Kidney epithelial cell (primary cell): ENCODE data around the gene SEC23A. TPM values are rescaled to one million over a fixed set of nuclear protein-coding genes. Genes with fewer than 3 reads are reported as not detected.
"Not testable (repeated sequence)": the region's sequence is repeated elsewhere in the genome, so short reads cannot be mapped to it uniquely, and the experiment has no call there.

Experiments used
- DNase-seq: peaks from one replicate; pipeline ENCODE4 v3.0.0-alpha.2; 2010; ENCODE audit warnings: low read depth
- H3K27me3 ChIP-seq: 2 replicates; pipeline ENCODE4 v1.6.0; 2011; ENCODE audit warnings: low read length; ENCODE audit not compliant: control insufficient read depth, insufficient read depth
- H3K36me3 ChIP-seq: 2 replicates; pipeline ENCODE4 v1.5.1; 2011; ENCODE audit warnings: low read length; ENCODE audit not compliant: control insufficient read depth, insufficient read depth
- H3K4me3 ChIP-seq: 2 replicates; pipeline ENCODE4 v1.5.1; 2011; ENCODE audit warnings: low read depth, mild to moderate bottlenecking, control low read depth, low read length
- total RNA-seq: library from RNA; depleted of rRNA; stranded (reverse); fragments of >200 nt; gene quantifications from 2 replicates; pipeline ENCODE4 v1.2.3, GENCODE V29; 2015
- TF ChIP-seq, protein P1 (sequence below): IDR thresholded peaks from 2 replicates; pipeline ENCODE4 v1.5.1; 2011; ENCODE audit warnings: mild to moderate bottlenecking, moderate library complexity, low read length, control low read depth, inconsistent platforms; ENCODE audit not compliant: insufficient read depth, poor library complexity, severe bottlenecking

SEC23A gene
- total RNA-seq, 1 donor from 2014 or later, result 64.1 TPM

DNA sequence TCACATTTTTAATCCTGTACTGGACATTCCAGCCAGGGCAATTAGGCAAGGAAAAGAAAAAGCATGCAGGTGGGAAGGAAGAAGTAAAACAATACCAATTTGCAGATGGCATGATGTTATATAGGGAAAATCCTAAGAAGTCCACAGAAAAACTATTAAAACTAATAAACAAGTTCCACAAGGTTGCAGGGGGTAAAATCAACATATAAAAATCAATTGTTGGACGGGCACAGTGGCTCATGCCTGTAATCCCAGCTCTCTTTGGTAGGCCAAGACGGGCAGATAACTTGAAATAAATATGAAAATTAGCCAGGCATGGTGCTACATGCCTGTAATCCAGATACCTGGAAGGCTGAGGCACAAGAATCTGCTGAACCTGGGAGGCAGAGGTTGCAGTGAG lies 31.9 kb downstream of the SEC23A start:
- DNase-seq, result no peak
- TF ChIP-seq, protein P1, sequence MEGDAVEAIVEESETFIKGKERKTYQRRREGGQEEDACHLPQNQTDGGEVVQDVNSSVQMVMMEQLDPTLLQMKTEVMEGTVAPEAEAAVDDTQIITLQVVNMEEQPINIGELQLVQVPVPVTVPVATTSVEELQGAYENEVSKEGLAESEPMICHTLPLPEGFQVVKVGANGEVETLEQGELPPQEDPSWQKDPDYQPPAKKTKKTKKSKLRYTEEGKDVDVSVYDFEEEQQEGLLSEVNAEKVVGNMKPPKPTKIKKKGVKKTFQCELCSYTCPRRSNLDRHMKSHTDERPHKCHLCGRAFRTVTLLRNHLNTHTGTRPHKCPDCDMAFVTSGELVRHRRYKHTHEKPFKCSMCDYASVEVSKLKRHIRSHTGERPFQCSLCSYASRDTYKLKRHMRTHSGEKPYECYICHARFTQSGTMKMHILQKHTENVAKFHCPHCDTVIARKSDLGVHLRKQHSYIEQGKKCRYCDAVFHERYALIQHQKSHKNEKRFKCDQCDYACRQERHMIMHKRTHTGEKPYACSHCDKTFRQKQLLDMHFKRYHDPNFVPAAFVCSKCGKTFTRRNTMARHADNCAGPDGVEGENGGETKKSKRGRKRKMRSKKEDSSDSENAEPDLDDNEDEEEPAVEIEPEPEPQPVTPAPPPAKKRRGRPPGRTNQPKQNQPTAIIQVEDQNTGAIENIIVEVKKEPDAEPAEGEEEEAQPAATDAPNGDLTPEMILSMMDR, result no peak
- no peak overlapping the region for H3K4me3 ChIP-seq
- no peaks in the 10 kb centered on the region for H3K27me3 ChIP-seq
- no peaks in the 10 kb centered on the region for H3K36me3 ChIP-seq

DNA sequence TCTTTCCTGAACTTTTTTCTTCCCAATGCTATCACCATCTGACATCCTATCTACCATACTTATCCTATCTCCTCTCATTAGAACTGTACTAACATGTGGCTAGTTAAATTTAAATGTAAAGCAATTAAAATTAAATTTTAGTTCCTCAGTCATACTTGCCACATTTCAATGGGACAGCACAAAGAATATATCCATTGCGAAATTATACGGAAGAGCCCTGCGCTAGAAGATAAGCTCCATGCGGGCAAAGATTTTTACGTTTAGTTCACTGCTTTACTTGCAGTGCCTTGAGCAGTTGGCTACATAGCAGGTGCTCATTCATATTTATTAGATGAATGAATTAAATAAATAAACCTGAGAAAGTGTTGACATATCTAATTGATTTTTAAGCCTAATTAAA lies 33.1 kb downstream of the SEC23A start:
- DNase-seq, result no peak
- no peaks in the 10 kb centered on the region for H3K36me3 ChIP-seq
- H3K4me3 ChIP-seq, result no peak overlapping the region
- TF ChIP-seq, protein P1, result no peak
- H3K27me3 ChIP-seq, result no peaks in the 10 kb centered on the region

DNA sequence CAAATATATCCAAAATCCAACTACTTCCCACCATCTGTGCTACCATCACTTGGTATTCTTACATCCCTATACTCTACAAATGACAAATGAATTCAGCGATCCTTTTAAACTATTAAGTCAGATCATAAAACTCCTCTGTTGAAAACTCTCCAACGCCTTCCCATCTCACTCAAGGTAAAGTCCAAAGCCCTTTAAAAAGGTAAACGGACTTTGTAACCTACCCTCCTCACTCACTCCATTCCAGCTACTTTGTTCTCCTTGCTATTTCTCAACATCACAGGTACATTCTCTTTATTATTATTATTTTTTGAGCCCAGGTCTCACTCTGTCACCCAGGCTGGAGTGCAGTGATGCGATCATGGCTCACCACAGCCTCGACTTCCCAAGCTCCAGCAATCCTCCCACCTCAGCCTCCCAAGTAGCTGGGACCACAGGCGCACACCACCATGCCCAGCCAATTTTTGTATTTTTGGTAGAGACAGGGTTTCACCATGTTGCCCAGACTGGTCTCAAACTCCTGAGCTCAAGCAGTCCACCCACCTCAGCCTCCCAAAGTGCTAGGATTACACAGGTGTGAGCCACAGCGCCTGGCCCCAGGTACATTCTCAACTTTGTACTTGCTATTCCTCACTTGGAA lies 33.7 kb downstream of the SEC23A start:
- H3K27me3 ChIP-seq, H3K36me3 ChIP-seq, DNase-seq, H3K4me3 ChIP-seq: not testable (repeated sequence)

DNA sequence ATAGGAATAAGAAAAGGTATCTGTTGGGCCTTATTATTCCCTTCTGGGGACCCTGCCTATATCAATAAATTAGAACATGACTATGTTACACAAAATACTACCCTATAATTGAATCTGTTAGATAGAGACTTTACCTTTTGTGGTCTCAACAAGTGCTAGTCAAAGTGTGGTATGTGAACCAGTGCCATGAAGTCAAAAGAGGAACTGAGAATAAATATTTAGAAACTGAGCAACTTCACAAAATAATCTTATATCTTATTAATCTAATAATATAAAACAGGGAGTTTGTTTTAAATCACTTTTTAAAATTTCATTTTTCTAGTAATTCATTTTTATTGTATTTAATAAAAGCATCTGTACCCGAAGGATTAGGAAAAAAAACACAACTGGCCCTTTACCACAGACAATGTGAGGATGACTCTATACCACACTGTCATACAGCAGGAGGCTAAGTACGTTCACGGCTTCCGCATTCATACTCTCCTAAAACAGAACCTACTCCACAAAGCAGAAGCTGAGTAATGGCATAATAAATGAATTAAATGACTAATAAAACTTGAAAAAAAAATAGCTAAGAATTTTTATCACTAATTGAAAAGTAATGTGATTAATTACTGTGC lies 42.1 kb downstream of the SEC23A start:
- no peaks in the 10 kb centered on the region for H3K27me3 ChIP-seq
- no peak overlapping the region for H3K4me3 ChIP-seq
- no peak for DNase-seq
- H3K36me3 ChIP-seq, result peaks cover 1% of the 10 kb centered on the region
- TF ChIP-seq, protein P1, result no peak

DNA sequence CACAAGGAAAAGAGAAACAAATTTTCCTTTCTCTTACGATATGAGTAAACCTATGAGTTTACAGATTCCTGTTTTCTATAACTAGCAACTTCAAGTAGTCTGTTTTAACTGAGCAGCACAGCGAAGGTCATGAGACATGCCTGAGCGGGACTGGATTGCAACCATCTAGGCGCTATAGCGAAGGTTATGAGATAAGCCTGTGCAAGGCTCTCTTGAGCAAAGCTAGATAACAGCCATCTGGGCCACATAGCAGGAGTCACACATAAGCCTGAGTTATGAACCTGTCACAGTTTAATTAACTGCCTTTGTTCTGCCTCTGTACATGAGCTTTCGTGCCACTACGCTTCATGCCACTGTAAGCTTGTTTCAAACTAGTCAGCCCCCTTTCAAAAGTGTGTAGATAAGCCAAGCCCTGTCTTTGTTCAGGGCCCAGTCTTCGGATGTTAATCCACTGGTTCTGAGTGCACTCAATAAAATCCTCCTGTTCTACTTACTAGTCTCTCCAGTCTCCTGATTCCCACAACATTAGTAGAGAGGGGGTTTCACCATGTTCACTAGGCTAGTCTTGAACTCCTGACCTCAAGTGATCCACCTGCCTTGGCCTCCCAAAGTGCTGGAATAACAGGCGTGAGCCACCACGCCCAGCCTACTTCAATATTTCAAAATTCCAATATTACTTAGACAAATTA lies 47.1 kb downstream of the SEC23A start:
- H3K4me3 ChIP-seq, result no peak overlapping the region
- TF ChIP-seq, protein P1, result no peak
- no peaks in the 10 kb centered on the region for H3K27me3 ChIP-seq
- peaks cover 4% of the 10 kb centered on the region for H3K36me3 ChIP-seq
- no peak for DNase-seq

DNA sequence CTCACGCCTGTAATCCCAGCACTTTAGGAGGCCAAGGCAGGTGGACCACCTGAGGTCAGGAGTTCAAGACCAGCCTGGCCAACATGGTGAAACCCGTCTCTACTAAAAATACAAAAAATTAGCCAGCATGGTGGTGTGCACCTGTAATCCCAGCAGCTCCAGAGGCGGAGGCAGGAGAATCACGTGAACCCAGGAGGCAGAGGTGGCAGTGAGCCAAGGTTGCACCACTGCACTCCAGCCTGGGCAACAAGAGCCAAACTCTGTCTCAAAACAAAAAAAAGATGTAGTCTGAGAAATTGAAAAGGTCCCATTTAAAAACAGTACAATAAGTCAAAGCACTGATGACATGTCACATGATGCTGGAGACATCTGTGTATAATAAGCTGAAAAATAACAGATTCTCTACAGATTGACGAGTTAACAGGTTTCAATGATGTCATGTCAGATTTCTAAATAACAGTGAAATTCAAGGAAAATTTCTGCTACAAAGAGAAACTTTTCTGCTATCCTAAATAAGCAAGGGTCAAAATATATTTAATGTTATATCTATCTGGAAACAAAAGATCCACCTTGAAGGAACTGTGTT lies 50.1 kb downstream of the SEC23A start:
- H3K4me3 ChIP-seq, H3K36me3 ChIP-seq, H3K27me3 ChIP-seq, DNase-seq: not testable (repeated sequence)
